ENCODE results near the gene C17orf107.

Gene C17orf107

DNA sequence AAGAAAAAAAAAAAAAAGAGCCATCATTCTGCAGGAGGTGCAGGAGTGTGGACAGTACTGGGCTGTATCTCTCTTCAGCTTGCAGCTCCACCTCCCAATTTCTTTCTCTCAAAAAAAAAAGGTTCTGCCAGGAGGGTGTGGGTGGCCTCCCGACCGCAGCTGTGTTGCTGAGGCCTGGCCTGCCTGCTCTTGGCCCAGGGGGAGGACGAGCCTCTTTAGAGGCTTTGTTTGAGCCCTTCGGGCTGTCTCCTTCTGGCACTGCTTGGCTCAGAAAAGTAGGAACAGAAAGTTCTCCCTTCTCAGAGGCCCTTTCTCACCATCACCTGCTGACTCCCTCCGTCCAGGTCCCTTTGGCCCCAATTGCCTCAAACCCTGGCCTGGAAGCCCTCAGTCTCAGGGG lies 22.2 kb upstream of the C17orf107 start:
- DNase-seq, result no peak

DNA sequence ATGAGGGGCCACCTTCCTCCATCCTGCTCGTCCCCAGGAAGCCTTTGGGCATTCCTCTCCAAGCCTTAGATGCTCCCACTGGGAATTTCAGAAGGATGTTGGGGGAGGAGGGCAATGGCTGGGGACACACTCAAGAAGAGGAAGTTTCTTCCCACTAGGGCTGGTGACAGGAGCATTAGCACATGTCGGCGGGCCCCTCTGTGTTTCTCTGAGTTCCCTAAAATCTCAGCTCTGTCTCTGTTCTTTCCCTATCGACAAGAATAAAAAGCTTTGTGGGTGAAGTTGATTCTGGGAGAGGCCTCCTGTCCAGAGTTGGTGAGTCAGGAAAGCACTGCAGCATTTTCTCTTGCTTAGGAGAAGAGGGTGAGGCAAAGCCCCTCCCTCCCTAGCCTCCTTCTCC lies 19.7 kb upstream of the C17orf107 start:
- no peak for DNase-seq

DNA sequence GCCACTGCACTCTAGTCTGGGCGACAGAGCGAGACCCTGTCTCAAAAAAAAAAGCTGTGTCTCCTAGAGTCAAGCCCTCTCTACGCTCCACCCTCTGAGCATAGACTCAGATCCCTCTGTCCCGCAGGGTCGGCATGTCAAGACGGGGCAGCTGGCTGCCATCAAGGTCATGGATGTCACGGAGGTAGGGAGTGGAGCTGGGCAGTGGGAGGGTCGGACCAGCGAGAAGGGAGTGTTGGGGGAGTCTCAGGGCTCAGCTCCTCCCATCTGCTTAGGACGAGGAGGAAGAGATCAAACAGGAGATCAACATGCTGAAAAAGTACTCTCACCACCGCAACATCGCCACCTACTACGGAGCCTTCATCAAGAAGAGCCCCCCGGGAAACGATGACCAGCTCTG lies 18.5 kb upstream of the C17orf107 start:
- DNase-seq, result no peak

DNA sequence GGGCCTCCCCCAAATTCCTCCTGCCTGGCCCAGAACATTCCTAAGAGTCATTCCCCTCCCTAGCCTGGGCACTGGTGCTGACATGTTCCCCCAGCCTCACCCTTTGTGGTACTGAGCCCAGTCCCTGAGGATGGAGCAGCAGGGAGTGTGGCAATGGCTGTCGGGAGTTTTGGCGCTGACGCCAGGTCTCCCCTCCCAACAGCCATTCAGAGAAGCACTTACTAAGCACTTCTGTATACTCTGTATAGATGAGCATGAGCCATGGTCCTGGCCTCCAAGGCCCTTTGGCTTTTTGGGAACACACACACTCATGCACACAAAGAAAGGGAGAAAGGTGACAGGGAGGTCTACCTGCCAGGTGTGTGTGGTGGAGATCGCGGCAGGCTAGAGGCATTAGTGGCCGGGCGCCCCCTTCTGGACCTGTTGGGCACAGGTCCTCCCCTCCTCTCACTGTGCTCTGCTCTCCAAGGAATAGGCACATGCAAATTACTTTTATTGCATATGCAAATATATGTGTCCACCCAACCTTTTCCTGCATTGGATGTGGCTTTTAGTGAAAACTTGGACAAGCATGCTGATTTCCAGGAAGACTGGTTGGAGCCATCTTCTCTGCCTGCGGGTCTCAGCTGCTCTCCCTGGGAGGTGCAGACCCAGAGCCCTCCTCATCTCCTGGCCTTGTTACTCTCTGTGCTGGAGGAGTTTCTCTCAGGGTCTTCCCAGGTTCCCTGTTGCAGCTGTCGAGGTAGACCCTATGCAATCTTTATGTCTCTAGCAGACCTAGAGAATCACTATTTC lies 17.4 kb upstream of the C17orf107 start:
- DNase-seq, result peak; percentile 65 to 73

DNA sequence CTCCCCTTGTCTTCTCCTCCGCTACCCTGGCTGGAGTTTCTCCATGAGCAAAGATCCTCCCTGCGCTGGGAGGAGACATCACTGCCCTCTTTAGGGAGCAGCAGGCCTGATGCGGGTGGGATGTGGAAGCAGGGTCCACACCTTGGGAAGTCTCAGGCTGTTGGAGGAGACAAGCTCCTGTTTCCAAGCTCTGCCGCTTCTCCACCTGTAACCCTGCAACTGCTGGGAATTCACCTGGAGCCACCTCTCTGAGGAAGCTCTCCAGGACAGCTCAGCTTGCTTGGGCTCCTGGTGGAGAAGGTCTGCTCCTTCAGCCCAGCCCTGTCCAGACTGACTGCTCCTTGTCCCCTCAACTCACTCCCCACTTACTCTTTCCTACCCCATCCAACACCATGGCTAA lies 14.8 kb upstream of the C17orf107 start:
- no peak for DNase-seq

DNA sequence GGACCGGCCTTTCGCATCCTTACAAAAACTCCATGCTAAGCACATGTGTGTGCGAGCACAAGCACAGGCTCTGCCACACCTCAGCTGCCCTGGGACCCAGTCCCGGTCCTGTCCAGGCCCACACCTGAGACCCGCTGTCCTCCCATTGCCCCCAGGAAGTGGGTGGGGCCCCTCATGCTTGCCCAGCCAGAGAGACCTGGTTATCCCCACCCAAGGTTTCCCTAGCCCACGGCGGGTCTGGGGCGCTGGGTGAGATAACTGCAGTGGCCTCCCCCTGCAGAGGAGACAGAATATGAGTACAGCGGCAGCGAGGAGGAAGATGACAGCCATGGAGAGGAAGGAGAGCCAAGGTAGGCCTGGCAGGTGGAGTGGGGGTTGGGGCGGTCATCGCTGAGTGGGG lies 12.5 kb upstream of the C17orf107 start:
- no peak for DNase-seq

DNA sequence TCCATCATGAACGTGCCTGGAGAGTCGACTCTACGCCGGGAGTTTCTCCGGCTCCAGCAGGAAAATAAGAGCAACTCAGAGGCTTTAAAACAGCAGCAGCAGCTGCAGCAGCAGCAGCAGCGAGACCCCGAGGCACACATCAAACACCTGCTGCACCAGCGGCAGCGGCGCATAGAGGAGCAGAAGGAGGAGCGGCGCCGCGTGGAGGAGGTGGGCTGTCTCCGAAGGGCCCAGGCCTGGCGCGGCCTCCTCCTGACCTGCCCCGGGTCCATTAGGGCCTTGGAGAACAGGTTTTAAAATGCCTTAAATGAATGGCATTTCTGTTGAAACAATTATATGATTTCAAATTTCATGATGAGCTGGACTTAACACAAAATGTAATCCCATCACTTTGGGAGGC lies 11.8 kb upstream of the C17orf107 start:
- no peak for DNase-seq

DNA sequence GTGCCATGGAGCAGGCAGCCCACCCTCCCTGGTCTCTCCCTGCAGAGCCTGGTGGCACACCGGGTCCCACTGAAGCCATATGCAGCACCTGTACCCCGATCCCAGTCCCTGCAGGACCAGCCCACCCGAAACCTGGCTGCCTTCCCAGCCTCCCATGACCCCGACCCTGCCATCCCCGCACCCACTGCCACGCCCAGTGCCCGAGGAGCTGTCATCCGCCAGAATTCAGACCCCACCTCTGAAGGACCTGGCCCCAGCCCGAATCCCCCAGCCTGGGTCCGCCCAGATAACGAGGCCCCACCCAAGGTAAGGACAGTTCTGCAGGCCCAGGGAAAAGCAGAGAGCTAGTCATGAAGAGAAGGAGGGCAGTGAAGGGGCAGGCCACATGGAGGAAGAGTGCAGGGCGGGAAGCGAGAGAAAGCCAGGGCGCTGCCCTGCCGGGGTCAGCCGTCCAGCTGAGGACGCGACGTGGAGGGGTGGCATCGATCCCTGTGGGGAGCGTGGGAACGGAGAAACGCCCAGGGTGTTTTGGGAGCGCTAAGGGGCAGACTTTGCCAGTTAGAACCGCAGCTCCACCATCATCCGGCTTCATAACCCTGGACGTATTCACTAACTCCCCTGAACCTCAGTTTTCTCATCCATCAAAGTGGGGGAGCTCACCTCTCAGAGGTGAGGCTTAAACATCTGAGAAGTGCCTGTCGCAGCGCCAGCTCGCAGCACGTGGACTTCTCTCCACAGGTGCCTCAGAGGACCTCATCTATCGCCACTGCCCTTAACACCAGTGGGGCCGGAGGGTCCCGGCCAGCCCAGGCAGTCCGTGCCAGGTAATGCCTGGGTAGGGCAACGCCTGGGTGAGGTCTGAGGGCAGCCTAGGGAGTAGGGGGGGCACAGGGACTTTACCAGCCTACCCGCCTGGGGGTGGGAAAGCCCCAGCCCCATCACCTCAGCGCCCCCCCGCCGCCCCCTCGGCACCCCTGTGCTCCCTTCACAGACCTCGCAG lies 7.6 kb upstream of the C17orf107 start:
- DNase-seq, result no peak

DNA sequence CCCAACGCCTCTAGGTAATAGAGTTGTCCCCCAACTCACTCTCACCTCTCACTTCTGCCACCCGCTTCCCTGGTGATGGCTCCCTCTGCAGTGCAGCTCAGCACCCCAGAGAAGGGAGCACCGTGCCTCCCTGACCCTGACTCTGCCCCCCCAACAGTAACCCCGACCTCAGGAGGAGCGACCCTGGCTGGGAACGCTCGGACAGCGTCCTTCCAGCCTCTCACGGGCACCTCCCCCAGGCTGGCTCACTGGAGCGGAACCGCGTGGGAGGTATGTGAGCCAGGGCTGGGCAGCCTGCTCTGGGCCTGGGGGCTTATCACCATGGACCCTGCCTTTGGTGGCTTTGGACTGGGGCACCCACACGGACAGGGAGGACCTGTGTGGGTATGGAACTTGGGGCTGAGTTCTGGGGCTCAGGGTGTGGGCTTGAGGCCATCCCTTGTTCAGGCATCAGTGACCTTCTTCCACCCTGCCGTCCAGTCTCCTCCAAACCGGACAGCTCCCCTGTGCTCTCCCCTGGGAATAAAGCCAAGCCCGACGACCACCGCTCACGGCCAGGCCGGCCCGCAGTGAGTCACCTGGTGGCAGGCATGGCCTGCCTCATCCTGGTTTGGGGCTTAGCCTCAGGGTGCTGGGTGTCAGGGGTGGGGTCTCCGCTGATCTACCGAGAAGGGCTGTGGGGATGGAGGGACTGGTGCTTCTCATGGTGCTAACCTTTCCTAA lies 6.7 kb upstream of the C17orf107 start:
- DNase-seq, result no peak

DNA sequence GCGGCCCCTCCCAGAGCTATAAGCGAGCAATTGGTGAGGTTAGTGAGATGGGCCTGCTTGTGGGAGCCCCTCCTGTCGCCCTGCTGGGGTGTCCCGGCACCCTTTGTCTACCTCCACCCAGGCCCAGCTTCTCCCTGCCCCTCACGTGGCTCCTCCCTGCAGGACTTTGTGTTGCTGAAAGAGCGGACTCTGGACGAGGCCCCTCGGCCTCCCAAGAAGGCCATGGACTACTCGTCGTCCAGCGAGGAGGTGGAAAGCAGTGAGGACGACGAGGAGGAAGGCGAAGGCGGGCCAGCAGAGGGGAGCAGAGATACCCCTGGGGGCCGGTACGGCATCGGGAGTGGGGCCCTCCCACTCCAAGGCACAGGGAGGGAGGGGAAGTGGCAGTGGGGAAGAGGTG lies 6.1 kb upstream of the C17orf107 start:
- no peak for DNase-seq

DNA sequence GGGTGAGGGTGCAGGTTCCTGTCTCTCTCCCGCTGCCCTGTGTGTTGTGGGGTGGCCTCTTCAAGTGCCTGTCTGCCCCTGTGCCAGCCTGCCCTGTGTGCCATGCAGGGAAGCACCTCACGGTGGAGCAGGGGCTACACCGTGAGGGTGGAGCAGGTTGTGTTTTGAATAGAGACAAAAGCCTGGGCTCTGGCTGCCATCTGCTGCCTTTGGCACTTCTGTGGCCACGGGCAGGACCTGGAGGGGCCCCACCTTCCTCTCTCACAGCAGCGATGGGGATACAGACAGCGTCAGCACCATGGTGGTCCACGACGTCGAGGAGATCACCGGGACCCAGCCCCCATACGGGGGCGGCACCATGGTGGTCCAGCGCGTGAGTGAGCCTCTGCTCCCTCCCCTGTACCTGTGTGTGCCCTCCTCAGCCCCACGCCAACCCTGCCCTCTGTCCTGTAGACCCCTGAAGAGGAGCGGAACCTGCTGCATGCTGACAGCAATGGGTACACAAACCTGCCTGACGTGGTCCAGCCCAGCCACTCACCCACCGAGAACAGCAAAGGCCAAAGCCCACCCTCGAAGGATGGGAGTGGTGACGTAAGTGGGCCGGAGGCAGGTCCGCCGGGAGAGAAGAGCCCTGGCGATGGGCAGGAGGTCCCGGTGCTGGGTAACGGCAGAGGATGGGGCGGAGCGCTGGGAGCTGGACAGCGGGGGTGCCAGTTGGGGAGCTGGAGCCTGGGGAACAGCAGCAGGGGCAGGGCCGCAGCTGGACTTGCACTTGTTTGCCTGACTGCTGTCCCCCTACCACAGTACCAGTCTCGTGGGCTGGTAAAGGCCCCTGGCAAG lies 5.4 kb upstream of the C17orf107 start:
- DNase-seq, result no peak

DNA sequence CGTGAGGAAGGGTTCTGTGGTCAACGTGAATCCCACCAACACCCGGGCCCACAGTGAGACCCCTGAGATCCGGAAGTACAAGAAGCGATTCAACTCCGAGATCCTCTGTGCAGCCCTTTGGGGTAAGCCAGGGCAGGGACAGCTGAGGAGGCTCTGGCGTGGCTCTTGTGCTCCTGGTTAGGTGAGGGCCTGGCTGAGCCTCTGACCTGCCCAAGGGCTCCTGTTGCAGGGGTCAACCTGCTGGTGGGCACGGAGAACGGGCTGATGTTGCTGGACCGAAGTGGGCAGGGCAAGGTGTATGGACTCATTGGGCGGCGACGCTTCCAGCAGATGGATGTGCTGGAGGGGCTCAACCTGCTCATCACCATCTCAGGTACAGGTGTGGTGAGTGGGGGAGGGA lies 4.2 kb upstream of the C17orf107 start:
- no peak for DNase-seq

DNA sequence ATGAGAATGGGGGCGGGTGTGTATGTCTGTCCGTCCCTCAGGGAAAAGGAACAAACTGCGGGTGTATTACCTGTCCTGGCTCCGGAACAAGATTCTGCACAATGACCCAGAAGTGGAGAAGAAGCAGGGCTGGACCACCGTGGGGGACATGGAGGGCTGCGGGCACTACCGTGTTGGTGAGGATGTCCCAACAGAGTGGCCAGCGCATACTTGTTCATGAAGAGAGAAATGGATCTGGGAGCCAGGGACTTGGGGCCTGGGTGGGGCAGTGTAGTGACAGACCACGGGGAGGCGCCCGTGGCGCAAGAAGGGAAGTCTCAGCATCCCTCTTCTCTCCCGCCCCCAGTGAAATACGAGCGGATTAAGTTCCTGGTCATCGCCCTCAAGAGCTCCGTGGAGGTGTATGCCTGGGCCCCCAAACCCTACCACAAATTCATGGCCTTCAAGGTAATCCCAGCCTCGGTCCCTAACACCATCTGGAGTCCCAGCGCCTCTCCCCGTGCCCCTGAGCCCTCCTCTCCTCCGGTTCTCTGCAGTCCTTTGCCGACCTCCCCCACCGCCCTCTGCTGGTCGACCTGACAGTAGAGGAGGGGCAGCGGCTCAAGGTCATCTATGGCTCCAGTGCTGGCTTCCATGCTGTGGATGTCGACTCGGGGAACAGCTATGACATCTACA lies 3.5 kb upstream of the C17orf107 start:
- no peak for DNase-seq

DNA sequence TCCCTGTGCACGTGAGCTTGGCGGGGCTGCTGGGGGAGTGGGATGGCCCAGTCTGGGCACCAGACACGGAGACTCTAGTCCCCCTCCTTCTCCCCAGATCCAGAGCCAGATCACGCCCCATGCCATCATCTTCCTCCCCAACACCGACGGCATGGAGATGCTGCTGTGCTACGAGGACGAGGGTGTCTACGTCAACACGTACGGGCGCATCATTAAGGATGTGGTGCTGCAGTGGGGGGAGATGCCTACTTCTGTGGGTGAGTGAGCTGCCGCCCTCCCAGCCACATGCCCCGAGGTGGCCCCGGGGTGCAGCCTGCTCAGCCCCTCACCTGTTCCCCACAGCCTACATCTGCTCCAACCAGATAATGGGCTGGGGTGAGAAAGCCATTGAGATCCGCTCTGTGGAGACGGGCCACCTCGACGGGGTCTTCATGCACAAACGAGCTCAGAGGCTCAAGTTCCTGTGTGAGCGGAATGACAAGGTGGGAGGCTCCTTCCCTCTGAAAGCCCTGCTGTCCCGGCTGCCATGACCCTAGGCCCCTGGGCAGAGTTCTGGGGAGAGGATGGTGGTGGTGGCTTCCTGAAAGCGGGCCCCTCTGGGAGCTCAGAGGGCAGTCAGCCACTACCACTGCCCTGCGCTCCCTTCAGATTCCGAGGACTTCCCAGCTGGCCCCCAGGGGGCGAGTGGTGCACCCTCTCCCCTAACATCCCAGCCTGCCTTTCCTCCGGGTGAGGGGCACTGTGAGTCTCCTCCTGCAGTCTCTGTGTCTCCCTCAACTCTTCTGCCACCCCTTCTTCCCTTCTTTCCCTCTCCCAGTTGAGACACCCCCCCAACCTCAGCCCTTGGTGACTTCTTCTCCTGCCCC lies 2.8 kb upstream of the C17orf107 start:
- no peak for DNase-seq

DNA sequence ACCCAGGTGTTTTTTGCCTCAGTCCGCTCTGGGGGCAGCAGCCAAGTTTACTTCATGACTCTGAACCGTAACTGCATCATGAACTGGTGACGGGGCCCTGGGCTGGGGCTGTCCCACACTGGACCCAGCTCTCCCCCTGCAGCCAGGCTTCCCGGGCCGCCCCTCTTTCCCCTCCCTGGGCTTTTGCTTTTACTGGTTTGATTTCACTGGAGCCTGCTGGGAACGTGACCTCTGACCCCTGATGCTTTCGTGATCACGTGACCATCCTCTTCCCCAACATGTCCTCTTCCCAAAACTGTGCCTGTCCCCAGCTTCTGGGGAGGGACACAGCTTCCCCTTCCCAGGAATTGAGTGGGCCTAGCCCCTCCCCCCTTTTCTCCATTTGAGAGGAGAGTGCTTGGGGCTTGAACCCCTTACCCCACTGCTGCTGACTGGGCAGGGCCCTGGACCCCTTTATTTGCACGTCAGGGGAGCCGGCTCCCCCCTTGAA lies 2.1 kb upstream of the C17orf107 start:
- no peak for DNase-seq

DNA sequence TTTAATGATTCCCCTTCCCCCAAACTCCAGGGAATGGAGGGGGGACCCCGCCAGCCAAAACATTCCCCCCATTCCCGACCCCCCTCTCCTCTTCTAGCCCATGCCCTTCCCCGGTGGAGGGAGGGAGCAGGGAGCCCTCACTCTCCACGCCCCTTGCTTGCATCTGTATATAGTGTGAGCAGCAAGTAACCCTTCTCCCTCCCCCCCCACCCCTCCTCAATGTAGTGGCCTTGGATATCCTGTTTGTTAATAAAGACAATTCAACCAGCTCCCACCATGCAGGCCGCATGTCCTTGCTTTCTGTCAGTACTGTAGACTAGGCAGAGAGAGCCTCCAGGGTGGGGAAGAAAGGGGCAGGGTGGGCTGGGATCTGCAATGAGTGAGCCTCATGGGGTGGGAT lies 1.6 kb upstream of the C17orf107 start:
- no peak for DNase-seq

DNA sequence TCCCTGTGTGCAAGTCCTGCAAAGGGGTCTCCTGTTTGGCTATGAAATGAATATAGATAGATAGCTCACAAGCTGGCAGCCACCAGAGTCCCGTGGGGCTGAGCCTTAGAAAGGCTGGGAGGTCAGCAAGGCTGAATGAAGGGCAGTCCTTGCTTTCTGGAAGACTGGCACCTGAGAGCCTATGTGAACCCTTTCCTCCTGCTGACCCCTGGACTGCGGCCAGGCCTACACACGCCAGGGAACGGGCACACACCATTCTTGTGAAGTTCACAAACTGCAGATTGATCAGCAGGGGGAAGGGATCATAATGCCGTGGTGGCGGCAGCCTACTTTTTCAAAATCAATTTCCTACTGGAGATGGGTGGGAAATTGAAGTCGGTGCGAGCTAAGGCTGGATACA lies 985 bp upstream of the C17orf107 start:
- DNase-seq, result no peak

DNA sequence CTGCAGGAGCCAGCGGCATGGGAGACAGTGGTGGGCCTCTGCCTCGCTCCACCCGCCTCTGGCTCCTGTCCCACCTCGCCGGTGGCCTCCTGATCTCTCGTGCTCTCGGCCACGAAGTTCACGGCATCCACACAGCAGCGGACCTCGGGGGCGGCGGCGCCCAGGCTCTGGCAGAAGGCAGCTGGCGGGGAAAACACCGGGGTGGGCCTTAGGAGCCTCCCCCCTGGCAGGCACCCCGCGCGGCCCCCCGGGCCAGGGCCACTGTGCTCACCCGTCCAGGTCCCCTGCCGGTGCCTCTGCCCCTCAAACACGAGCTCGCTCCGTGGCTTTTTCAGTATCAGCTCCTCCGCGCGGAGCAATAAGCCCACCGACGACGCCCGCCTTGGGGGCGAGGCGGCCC lies 409 bp upstream of the C17orf107 start:
- DNase-seq, result no peak

DNA sequence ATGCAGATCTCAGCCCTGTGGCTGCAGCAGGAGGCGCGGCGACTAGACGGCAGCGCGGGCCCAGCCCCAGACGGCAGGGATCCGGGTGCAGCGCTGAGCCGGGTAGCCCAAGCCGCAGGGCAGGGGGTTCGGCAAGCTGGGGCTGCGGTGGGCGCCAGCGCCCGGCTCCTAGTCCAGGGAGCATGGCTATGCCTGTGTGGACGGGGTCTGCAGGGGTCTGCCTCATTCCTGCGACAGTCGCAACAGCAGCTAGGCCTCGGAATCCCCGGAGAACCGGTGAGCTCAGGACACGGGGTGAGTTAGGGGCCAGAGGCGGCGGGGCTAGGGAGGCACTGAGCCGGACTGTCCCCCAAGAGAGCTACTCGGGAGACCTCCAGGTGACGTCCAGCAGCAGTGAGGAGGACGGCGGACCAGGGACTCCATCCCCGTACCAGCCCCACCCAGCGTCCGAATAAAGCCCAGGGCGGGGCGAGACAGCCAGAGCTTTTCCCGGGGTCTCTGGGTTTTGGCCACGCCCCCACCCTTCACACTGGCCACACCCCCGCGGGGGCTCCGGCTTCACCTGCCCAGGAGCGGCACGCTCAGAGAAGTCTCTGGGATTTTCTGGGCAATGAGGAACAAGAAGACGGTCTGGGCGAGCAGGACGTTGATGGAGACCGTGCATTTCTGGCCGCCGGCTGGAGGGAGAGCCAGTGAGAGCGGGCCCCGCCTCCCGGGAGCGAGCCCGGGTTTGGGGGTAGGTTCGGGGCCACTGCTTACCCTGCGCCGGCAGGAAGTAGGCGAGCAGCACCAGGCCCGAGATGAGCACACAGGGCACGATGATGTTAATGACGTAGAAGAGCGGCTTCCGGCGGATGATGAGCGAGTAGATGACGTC lies 1.1 kb downstream of the C17orf107 start:
- DNase-seq, result no peak

All from SHP77 (cell line).